HG03135 (cell line): Measurements from ENCODE around the gene USE1.

ENCODE experiments used
- ATAC-seq: cut with Tn5 transposase; IDR thresholded peaks from one replicate; pipeline ENCODE4 v1.9.1; 2021; ENCODE audit warnings: mild to moderate bottlenecking, moderate library complexity; ENCODE audit not compliant: unreplicated experiment

The USE1 gene

DNA sequence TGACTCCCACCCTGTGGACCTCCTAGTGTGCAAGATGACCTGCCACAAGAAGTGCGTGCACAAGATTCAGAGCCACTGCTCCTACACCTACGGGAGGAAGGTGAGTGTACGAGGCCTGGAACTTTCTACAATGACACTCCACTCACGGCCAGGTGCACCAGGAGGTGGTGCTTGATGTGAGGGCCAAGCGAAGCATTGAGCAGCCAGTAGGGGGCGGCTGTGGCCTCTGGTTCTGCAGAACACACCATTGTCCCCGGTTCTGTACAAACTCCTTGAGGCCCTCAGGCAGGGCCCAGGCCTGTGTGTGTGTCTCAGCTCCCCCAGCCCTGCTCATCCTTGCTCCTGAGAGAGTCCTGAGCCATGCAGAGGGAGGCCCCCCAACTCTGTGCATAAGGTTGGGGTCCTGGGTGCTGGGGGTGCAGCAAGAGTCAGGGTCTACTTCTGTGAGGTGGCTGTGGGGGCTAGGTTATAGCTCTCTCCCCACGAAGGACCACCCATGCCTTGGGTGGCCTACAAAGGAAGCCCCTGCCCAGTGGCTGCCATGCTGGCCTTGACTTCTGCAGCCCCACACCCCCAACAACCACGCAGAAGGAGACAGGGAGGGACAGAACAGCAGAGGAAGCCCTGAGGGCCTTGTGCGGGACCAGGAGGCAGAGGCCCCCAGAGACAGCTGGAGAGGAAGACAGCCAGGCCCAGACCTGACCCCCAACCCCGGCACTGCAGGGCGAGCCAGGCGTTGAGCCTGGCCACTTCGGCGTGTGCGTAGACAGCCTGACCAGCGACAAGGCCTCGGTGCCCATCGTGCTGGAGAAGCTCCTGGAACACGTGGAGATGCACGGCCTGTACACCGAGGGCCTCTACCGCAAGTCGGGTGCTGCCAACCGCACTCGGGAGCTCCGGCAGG lies 9.7 kb upstream of the USE1 start:
- ATAC-seq: no peak

DNA sequence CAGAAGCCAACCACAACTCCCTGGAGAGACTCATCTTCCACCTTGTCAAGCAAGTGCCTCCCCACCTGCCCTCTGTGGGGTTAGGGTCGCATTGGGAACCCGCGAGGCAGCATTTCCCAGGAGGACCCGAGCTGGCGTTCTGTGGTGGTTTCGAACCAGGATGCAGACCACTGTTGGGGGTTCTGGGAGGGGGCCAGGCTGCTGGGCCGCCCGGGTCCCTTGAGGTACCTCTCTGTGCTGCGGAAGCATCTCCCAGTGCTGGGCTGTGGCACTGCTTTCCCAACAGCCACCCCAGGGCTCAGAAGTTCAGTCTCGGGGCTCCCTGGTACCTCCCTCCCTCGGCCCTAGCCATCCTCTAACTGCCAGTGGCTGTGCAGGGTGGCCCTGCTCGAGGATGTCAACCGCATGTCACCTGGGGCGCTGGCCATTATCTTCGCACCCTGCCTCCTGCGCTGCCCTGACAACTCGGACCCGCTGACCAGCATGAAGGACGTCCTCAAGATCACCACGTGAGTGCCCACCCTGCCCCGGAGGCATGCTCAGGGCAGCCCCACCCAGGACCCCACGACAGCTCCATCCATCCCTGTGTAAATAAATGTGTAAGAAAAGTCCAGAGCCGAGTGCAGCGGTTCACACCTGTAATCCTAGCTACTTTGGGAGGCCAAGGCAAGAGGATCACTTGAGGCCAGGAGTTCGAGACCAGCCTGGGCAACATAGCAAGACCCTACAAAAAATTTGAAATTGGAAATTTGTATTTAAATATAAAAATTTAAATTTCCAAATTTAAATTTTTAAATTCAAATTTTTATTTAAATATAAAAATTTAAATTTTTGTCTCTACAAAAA lies 8.2 kb upstream of the USE1 start:
- no peak for ATAC-seq

DNA sequence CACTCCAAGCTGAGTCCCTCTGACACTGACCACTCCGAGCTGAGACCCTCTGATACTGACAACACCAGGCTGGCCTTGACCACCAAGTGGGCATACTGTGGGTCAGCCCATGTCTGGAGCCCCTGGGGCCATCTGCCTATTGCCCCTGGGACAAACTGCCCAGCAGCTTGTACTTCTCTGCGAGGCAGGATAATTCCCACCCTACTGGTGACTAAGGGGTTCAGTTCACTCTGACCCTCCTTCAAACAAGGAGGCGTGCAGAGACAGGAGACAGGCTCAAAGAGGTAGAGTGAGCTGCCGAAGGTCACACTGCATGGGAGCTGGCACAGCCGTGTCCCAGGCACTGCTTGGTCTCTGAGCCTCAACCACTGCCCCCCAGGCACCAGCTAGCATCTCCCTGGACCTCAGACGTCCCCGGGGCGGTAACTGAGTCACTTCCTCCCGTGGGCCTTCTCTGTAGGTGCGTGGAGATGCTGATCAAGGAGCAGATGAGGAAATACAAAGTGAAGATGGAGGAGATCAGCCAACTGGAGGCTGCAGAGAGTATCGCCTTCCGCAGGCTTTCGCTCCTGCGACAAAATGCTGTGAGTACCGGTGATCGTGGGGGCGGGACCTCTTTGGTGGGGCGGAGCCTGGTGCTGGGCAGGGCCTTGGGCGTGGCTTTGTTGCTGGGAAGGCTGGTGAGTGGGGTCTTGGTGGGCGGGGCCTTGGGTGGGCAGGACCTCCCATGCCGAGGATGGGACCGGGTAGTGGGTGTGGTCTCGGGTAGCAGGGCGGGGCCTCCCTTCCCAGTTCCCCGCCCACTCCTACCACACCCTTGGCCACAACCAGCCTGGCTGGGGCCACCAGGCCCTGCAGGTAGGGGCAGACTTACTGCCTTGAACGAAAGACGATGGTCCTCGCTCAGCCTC lies 5.8 kb upstream of the USE1 start:
- no peak for ATAC-seq

DNA sequence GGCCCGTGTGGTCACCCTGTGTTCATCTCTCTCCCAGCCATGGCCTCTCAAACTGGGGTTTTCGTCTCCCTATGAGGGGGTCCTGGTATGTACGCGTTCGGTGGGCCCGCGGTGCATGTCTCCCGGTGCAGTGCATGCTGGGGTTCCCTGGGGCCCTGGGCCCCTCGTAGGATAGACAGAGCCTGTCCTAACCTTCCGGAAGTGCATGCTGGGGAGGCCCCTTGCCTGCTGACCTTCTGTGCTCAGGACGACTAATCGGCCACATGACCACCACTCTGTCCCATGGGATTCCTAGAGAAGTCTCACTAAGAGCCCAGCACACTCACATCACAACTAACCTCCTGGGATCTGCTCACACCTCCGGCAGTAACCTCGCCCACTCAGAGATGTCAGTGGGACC lies 4.9 kb upstream of the USE1 start:
- ATAC-seq: no peak

DNA sequence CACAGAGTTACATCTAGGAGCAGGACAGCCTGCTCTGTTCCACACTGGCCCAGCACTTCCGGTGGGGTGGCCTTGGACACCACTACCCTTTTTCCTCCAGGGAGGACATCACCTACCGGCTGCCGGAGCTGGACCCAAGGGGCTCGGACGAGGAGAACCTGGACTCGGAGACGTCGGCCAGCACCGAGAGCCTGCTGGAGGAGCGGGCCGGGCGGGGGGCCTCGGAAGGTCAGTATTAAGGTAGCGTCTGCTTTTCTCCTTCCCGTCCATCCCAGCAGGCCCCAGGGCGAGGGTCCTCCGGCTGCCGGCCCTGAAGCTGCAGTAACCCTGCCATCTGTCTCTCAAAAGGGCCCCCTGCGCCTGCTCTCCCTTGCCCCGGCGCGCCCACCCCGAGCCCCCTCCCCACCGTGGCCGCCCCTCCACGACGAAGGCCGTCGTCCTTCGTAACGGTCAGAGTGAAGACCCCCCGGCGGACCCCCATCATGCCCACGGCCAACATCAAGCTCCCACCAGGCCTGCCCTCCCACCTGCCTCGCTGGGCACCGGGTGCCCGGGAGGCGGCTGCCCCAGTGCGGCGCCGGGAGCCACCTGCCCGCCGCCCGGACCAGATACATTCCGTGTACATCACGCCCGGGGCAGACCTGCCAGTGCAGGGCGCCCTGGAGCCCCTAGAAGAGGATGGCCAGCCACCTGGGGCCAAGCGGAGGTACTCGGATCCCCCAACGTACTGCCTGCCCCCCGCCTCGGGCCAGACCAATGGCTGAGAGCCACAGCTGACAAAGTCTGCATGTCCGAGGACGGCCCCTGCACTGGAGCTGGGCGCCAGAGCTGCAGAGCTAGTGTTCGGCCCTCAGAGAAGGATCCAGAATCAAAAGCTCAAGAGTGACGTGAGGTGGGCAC lies 3.4 kb upstream of the USE1 start:
- no peak for ATAC-seq

- no peak for ATAC-seq
Measured at GRCh38 chr19:17213334-17213733, 1.8 kb upstream of the USE1 start.

- no peak for ATAC-seq
Measured at GRCh38 chr19:17214508-17215126, 540 bp upstream of the USE1 start.

GRCh38 chr19:17216058-17216670 lies 1.0 kb downstream of the USE1 start:
- ATAC-seq: no peak

DNA sequence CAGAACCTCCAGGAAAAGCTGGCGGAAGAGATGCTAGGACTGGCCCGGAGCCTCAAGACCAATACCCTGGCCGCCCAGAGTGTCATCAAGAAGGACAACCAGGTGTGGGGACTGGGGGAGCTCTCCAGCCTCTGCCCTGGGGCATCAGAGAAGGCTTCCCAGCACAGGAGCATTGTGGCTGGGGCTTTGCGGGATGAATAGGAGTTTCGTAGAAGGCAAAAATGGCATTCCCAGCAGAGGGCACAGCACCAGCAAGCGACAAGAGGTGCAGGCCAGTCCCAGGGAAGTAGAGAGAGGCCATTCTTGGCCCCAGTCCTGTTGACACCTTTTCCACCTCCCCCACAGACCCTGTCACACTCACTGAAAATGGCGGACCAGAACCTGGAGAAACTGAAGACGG lies 4.1 kb downstream of the USE1 start:
- ATAC-seq: no peak

DNA sequence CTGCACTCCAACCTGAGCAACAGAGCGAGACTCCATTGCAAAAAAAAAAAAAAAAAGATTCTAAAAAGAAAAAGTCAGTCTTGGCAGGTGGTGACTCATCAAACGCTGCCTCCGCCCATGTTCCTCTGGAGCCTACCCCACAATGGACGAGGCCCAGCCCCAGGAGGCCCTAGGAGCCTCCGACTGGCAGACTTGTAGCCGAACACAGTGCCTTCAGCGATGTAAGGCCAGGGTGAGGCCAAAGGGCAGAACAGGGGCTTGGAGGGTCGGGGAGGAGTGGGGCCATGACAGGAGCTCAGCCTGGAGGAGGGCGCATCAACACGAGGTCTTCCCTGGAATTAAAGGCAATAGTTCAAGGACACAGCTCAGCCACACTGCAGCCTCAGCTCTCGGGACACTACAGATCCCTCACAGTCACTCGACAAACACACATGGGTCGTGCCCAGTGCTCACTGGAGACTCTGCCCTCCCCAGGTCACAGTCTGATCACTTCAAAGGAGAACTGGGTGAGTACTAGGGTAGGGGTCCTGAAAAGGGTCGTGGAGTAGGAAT lies 5.1 kb downstream of the USE1 start:
- ATAC-seq: no peak

DNA sequence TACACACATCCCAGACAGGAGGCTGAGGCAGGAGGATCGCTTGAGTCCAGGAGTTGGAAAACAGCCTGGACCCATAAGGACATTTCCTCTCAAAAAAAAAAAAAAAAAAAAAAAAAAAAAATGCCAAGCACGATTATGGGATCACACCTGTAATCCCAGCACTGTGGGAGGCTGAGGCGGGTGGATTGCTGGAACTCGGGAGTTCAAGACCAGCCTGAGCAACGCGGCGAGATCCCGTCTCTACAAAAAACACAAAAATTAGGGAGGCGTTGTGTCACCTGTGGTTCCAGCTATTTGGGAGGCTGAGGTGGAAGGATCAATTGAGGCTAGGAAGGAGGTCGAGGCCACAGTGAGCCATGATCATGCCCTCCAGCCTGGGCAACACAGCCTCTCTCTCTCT lies 9.9 kb downstream of the USE1 start:
- ATAC-seq: no peak

DNA sequence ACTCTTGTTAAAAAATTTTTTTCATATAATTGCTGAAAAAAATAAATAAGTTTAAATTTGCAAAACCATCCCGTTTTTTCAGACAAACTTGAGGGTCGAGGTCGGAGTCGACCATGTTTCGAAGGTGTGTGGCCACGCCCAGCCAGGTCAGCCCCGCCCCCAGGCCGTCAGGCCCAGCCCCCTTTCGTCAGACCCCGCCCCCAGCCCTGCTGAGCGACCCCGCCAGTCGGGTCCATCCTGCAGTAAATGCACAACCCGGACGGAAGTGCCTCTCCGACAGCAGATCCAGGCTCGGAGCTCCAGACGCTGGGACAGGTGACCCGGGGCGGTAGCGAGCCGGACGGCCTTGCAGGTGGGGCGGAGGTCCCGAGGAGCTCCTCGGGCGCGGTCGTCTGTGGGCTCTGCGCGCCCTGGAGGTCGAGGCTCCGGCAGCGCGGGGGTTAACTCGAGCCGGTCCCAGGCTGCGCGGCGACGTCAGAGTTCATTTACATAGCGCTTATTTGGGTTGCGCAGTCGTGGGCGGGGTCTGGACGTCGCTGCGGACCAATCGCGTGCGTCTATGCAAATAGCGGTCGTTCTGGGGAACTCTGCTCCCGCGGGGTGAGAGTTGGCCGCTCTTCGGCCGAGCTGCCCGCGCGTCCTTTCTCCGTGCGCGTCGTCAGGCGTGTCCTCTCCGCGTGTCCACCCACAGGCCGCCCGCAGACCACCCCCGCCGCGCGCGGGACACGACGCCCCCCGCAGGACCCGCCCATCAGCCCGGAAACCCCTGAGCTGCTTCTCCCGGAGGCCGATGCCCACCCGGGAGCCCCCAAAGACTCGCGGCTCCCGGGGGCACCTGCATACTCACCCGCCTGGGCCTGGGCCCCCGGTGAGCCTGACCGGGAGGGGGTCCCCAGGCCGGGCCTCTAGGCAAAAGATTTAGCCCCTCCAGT lies 11.1 kb downstream of the USE1 start, which contains the start of gene OCEL1:
Gene OCEL1 (plus strand): TSS at position 225 of the 932 bp plus-strand sequence. CDS start 22 bp downstream, at position 247.
- ATAC-seq: peak; percentile 94

DNA sequence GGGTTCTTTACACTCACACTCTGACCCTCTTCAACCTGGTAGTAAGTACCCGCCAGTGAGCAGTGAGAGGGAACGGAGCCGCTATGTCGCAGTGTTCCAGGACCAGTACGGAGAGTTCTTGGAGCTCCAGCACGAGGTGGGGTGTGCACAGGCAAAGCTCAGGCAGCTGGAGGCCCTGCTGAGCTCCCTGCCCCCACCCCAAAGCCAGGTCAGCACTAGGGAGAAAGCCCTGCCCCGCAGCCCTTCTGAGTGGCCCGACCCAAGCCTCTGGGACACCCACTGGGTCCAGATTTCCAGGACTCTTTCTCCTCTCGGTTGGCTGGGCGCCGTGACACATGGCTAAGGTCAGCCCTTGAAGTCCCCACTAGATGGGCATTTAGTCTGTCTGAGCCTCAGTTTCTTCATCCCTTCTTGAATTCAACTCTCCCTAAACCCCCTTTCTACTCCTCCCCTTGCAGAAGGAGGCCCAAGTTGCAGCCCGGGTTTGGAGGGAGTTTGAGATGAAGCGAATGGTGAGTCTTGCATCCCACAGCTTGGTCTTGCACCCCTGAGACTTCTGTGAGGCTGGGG lies 12.7 kb downstream of the USE1 start:
- ATAC-seq: no peak

- ATAC-seq: no peak
Measured at GRCh38 chr19:17229890-17230289, 14.7 kb downstream of the USE1 start.

DNA sequence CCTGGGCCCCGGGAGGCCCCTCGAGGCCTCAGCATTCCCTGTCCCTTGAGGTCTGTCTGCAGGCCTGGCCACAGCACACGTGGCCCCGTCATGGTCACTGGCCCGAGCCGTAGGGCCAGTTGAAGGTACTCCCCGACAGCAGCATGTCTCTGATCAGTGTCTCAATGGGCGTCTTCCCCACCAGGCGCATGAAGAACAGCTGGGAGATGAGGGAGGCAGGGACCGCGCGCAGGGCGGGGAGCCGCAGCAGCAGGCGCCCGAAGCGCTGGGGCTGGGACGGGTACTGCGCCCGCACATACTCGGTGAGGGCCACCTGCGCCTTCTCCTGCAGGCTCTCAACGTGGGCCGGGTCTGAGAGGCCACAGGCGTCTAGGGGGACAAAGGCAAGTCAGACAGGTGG lies 17.1 kb downstream of the USE1 start:
- no peak for ATAC-seq

- ATAC-seq: no peak
Measured at GRCh38 chr19:17234911-17235299, 19.7 kb downstream of the USE1 start.

- ATAC-seq: peak; percentile 52
Measured at GRCh38 chr19:17235300-17235970, 20.3 kb downstream of the USE1 start.
